Measurements from ENCODE around the gene CCDC85C.

CCDC85C gene

DNA sequence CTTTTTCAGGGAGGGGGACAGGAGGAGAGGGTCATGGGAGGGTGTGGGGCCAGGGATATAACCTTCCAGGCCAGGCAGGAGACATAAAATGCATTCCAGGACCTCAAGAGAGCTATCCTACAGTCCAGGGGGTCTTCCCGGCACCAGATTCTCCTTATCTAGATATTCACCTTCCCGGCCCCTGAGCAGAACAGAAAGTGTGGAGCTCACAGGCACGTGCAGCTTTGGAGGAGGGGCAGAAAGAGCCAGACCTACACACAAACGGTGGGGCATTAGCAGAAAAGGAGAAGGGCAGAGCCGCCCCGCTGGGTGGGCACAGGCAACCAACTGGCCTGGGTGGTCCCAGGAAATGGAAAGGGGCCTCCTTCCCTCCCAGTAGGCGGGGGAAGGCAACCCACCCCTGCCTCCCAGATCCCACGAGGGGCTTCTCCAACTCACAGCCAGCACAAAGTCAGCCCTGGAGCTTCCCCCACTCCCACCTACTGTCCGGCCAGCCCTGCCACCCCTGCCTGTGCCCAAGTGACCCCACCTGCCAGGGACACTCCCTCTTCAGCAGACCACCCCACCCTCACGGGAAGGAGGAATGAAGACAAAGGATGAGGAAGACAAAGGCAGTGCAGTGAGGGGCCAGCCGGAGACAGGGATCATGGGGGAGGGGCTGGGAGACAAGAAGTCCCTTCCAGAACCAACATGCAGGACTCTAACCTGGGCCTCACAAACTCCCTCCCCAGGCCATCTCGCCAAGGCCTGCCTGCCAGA lies 33.3 kb downstream of the CCDC85C start:
- no peak for DNase-seq

DNA sequence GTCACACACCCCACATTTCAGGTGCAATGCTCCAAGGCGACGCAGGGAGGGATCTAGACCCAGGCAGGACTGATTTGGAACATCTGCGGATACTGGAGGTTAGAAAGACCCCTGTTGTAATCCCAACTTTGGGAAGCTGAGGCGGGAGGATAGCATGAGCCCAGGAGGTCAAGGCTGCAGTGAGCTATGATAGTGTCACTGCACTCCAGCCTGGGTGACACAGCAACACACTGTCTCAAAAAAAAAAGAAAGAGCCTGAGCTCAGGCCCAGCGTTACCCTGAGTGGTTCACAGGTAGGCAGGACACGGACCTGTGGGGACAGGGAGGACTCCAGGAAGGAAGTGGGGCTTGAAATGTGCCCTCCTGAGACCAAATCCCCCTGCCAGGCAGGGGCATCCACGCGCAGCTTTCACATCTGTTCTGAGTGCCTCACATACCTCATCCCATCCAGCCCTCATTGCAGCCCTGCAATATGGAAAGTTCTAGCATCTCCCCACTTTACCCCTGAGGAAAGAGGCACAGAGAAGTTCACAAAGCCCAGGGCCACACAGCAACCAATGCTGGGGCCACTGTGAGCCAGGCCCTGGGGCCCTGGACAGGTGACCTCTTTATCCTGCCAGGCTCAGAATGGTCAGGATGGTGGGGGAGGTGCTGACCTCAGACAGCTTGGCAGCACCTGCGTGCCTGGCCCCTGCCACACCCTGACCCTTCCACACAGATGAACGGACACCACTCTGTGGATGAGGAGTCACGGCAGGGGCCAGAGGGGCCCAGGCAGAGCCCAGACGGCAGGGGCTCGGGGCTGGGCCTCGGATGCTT lies 34.1 kb downstream of the CCDC85C start:
- no peak for DNase-seq

DNA sequence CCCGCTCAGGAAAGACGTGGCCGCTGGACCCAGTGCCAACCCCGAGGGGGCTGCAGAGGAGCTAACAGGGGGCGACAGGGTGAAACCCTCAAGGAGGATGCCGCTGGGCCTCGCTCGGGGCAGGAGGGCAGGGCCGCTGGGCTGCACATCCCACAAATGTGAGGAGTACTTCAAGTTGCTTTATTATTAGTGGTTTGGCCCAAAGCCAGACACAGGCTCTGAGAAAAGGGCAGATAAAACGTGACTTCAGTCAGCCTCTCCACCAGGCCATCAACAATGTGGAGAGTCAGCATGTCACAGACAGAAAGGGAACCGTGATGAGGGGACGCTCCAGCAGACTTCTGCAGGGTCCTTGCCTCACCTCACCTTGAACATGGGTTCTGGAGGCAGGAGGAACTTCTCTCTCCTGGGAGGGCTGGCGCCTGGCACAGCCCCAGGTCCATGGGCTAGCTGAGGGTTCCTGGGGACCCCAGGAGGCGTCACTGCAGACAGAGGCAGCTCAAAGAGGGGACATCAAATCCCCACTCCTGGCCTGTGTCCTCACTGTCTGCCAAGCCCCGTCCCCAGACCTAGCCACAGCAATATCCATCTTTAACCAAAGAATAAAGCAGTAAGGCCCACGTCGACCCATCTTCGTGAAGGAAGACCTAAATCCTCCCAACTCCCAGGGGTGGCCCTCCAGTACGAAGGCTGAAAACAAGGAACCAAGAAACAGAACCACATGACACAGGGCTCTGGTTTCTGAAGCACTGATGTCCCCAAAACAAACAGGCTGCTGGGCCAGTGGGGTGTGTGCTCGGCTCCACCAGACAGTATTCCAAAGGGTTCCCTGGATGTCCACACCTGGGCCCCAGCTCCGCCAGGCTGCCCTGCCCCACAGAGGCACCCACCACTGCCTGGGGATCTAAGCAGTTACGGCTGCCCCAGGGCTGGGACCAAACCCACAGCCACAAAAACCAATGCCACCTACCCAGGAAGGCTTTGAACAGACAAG lies 35.1 kb downstream of the CCDC85C start:
- DNase-seq = no peak

DNA sequence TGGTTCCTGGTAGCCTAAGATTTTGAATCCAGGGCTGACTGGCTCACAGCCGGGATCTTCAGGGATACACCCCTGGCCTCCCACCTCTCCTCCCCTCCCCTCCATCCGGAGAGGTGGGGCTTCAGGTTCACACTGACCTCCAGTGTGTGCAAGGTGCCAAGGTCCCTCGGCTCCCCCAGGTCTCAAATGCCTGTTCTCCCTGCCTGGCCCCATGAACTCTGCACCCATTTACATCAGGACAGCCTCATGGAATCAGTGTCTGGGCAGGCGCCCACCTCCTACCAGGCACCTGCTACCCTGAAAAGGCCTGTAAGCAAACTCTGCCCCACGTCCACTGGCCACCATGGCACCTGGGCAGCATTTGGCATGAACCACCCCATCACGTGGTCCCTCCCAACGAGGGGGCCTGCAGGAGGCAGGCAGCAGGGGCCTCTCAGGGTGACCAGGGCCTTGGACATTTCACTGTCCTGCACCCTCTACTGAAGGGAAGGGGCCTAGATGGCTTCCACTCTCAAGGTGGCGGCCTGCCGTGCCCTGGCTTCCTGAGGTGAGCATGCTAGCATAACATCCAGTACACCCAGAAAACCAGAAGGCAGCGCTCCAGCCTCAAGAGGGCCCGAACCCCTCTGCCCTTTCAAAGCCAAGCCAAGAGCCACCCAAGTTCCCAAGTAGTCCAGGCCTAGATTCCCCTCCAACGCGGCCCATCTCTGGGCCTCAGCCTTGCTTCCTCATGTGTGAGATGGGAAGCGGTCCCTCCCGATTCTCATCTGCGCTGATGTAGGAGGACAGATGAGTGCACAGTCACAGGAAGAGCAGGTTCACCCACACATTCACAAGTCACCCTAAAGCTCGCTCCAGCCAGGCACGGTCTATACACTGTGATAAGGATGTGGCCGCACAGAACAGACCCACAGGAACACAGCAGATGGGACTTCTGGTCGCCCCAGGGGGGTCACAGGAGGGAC lies 37.3 kb downstream of the CCDC85C start:
- DNase-seq = no peak

DNA sequence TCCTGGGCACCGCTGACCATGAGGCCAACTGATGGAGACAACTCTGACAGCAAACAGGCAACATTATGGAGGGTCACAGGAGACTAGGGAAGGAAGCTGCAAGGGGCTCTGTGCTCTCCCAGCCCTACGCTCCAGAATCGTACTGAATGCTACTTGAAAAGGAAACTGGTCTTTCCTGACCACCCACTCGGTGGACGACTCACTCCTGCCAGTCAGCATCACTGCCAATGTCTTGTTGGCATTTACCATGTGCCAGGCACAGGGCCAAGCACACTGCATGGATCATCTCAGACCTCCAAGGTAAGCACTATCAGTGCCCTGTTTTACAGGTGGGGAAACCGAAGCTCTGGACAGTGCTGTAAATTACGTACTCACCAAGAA lies 38.0 kb downstream of the CCDC85C start:
- no peak for DNase-seq

DNA sequence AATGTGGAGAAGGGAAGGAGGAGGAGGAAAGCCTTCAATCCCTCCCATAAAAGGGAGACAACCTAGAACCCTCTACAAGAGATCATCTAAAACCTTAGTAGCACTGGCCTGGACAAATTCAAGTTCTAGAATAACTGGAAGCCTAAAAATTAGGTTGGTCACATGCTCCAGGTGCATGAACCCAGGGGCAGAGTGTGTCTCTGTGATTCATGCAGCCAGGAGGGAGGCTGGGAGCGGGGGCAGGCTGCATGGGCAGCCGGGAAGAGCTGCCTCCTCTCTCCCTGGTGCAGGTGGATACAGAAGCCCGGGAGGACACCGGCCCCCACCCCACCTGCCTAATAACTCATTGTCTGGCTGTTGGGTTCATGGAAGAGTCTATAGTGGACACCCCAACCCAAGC lies 38.6 kb downstream of the CCDC85C start:
- no peak for DNase-seq

DNA sequence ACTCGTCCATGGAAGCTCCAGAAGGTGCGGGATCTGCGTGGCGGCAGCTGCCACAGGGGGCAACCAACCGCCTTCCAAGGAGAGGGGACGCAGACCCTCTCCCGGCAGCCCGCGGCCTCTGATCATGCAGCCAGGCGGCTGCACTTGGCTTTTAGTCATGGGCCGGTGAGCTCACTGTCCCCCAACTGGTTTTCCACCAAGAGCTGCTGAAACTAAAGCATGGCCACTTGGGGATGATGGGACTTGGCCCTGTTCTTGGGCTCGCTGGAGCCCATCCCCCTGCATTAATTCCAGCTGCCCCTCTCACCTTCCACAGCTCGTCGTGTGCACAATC lies 39.1 kb downstream of the CCDC85C start:
- DNase-seq = no peak

DNA sequence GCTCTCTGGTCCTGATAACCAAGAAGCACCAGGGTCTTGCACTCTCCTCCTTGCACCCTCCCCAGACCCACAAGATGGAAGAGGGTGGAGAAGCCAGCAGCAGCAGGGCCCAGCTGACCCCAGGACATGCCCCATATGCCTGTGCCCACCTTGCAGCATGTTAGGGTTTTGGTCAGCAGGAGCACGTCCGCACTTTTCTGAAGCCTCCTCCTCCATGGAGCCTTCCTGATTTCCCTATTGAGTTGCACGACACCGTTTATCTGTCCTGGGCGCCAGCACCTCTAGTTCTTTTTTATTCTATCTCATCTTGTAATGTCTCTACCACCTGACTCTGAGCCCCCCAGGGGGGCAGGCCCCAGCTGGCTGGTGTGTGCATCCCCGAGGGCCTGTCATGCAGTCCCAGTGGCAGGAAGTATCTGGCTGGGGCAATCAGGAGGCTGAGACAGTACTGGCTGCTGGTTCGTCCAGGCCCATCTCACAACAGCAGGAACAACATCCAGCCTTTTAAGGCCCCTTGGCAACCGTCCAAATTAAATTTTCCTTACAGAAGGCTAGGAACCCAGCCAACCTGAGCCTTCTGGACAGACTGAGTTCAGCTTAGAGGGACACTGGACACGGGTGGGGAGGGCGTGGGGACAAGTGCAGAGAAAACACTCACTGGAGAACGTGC lies 39.6 kb downstream of the CCDC85C start:
- no peak for DNase-seq

DNA sequence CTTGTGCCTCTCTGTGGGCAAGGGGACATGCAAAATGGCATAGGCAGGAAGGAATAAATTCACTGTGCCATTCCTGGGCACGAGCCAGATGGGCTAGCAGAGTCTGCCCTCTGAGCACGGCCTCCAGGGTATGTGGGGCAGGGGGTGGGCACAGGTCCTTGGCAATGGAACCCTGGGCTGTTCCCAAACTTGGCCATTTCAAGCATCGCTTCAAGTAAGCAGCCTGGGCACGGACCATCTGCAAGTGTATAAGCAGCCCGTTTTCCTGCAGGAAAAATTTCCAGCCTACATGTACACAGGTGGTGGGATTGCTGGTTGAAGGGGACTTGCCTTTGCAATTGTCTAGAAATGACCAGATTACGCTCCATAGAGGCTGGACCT lies 40.3 kb downstream of the CCDC85C start:
- no peak for DNase-seq

DNA sequence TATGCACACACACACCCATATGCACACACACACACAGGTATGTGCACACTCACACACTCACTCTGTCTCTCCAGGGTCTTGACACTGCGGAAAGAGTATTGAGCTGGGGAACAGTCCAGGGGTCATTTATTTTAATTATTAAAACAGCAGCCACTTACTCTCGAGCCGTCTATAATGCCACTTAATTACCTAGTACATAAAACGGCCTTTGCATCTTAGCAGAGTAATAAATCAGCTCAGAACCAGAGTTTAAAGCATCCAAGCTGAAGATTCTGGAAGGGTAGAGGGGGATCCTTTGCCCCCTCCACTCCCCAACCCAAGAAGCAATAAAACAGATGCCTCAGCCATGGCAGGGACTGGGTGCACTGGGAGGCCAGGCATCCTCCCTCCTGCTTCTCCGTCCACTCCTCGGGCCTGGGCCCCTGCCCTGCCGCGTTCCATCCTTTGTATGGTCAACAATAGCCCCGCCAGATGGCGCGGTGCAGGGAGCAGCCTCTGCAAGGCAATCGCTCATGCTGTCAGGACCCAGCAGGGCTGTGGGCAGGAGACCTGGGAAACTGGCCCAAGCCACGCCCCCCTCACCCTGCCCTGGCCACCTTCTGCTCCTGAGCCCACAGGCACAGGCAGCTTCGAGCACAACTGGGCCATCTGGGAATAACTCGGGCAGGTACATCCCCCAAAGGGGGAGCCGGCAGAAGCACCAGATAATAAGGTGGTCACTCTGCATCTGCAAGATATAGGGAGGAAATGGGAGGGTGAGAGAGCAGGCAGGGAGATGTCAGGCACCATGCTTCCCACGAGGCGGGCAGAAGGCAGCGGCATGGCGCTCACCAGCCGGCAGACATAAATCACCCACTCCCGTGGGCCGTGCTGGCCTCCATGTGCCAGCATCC lies 40.9 kb downstream of the CCDC85C start:
- DNase-seq = no peak

DNA sequence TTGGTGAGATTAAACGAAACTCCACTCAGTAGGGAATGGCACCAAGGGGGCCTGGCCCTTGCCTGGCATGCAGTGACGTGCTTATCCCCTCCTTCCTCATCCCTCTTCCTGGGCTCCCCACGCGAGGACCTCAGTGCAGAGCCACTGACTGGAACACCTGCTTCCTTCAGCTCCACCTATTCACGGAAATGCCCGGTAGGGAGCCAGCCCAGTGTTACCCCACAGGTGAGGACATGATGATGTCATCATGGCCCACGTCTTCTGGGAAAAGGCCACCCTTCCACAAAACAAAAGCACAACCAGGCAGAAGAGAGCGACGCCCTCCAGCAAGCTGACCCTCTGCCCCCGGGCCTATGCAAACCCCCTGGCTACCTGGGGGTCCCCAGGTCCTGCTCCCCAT lies 42.1 kb downstream of the CCDC85C start:
- DNase-seq = no peak

DNA sequence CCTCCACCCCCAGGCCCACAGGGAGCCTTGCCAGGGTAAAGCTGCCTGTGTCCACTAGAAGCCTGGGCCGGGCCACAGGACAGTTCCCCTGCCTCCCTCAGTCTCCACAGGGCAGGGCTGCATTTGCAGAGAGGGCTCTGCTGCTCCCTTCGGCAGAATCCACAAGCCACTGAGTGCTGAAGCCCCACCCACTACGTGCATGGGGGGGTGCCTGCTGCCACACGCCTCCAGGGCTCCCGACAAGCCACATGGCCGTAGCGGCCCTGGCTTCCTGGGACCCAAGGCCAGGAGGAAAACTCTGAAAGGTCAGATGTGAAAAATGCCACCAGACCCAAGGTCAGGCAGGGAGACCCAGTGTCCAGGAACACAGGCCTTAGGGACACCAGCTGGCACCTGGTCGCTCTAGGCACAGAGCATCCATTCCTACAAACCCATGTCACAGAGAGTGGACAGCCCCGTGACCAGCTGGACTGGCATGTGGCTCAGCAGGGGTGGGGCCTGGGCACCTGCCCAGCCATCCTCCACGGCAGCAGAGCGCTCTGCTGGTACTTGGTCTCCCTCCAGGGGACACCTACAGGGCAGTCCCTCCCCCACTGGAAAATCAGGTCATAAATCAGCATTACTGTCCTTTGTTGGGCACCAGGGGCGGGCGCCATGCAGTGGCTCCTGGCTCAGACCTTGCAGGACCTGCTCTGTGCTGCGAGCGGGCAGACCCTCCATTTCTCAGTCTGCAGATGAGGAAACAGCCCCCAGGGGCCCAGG lies 42.9 kb downstream of the CCDC85C start:
- no peak for DNase-seq

DNA sequence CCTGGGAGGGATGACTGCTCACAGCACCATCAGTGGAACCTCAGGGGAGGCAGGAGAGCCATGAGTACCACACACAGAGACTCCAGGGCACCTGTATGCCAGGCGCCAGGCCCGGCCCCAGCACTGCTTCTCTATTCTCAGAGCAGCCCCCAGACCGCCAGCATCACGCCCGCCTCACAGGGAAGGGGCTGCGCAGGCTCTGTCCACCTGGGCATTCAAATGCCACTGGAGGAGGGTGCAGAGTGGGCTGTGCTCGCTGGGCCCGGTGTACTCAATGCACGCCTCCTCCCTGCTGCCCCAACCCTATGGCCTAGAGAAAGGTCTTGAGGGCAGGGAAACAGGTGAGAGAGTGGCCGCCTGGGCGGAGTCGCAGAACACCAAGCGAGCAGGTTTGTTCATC lies 43.6 kb downstream of the CCDC85C start:
- DNase-seq = no peak

DNA sequence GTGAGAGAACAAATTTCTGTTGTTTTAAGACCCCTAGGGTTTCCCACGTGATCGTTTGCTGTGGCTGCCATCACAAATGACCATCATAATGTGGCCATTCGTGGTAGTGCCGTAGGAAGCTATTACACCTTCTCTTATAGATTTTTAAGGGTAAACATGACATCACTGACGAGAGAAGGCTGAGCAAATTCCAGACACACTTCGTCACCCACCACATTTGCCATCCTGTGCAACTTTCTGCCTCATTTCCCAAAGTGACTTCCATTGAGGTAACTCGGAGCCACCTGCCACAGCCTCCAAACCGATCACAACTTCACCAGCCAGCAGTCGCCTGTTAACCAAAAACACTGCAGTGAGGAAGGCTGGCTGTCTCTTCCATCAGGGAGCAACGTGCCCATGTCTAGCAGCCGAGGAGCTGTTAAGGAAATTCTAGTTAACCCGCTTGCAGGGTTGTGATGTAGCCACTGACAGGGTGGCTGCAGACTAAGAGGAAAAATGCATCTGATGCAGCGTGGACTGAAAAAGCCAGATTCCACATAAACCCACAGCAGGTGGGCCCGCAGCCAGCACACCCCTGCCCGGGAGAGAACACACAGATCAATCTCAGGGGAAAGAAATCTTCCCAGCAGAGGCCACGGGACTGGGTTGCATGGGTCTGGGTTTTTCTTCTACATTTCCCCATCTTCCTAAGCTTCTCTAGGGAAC lies 44.6 kb downstream of the CCDC85C start:
- no peak for DNase-seq

DNA sequence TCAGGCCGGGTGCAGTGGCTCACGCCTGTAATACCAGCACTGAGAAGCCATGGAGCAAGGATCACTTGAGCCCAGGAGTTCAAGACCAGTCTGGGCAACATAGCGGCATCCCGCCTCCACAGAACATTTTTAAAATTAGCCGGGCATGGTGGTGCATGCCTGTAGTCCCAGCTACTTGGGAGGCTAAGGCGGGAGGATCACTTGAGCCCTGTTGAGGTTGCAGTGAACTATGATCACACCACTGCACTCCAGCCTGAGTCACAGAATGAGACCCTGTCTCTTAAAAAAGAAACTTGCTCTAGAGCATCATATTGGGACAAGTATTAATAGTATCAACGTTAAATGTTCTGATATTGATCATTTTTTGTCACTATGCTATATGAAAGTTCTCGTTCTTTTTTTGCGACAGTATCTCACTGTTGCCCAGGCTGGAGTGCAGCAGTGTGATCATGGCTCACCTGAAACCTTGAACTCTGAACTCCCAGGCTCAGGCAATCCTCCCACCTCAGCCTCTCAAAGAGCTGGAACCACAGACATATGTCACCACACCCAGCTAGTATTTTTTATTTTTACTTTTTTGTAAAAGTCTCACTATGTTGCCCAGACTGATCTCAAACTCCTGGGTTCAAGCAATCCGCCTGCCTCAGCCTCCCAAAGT lies 47.7 kb downstream of the CCDC85C start:
- no peak for DNase-seq

DNA sequence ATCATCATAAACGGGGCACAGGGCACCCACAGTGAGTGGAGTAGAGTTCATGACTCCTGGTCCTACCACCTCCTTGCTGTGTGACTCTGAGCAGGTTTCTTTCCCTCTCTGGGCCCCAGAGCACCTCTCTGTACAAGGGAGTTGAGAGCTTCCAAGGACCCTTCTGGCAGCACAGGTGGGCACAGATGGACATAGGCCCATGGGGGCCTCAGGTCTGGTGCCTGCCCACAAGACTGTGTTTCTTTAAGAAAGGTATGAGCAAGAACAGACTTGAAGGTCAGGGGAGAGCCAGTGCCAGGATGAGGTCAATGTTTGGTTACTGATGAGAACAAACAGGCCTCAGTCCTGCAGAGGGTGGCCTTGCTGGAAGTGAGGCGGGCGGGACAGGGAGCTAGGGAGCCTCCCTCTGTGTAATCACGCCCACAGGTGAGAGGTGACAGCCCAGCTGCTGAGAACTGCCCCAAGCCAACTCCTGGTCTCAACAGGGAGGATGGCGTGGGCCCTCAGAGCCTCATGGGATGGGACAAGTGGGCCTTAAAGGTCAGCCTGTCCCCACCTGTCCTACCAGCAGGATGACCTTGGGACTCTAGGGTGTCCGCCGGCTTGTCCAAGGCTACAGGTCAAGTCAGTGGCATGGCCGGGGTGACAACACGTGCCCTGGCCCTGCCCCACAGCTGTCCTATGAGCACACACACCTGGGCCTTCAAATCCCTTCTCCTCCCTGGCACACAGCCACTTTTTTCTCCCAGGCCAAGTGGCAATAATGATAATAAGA lies 49.1 kb downstream of the CCDC85C start:
- DNase-seq = no peak

DNA sequence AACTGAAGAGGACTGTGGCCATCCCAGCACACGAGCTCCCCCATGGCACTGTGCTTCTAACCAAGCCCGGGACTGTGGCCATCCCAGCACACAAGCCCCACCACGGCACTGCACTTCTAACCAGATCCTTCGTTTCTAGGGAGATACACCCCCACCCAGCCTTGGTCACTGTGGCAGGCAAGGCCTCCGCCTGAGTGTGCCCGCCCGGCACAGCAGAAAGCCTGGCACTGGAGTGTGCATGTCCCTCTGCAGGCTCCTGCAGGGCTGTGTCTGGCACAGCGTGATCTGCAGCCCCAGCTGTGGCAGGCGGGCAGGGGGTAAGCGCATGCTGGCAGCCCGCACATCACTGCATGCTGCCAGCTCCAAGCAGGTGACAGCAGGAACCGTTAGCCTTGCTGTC lies 49.8 kb downstream of the CCDC85C start:
- DNase-seq = no peak

Data from activated CD4-positive, alpha-beta T cell treated with anti-CD3 and anti-CD28 coated beads for 4 hours (primary cell).